H9 (cell line): ENCODE results near the gene CHGA. TPM values are rescaled to one million over a fixed set of nuclear protein-coding genes. Genes with fewer than 3 reads are reported as not detected.

ENCODE experiments used
- DNase-seq: peaks from one replicate; pipeline ENCODE4 v3.0.0-alpha.2; 2017
- H2AFZ ChIP-seq: one replicate; pipeline ENCODE4 v1.6.1; 2013; ENCODE audit warnings: mild to moderate bottlenecking, low read length, control low read depth, moderate library complexity
- H2AK5ac ChIP-seq: 2 replicates; pipeline ENCODE4 v1.6.1; 2013; ENCODE audit warnings: low read length, control low read depth, mixed read lengths; ENCODE audit not compliant: insufficient read length
- H2BK120ac ChIP-seq: one replicate; pipeline ENCODE4 v1.6.1; 2013; ENCODE audit warnings: low read depth, mild to moderate bottlenecking, low read length, control low read depth, inconsistent platforms; ENCODE audit not compliant: poor library complexity, severe bottlenecking
- H2BK12ac ChIP-seq: 2 replicates; pipeline ENCODE4 v1.6.1; 2013; ENCODE audit warnings: low read length, control low read depth, mixed read lengths, low read depth; ENCODE audit not compliant: insufficient read length
- H2BK15ac ChIP-seq: 2 replicates; pipeline ENCODE4 v1.6.1; 2013; ENCODE audit warnings: low read depth, low read length, control low read depth
- H2BK20ac ChIP-seq: one replicate; pipeline ENCODE4 v1.6.1; 2013; ENCODE audit warnings: low read depth, mild to moderate bottlenecking, low read length, control low read depth, inconsistent platforms; ENCODE audit not compliant: poor library complexity, severe bottlenecking
- H2BK5ac ChIP-seq: 2 replicates; pipeline ENCODE4 v1.6.1; 2013; ENCODE audit warnings: low read length, control low read depth, mixed read lengths; ENCODE audit not compliant: insufficient read length
- H3K14ac ChIP-seq: 2 replicates; pipeline ENCODE4 v1.6.1; 2013; ENCODE audit warnings: low read length, control low read depth; ENCODE audit not compliant: insufficient read depth
- H3K18ac ChIP-seq: 2 replicates; pipeline ENCODE4 v1.6.1; 2013; ENCODE audit warnings: low read depth, mild to moderate bottlenecking, mixed read lengths, low read length, control low read depth; ENCODE audit not compliant: insufficient read length
- H3K23ac ChIP-seq: 2 replicates; pipeline ENCODE4 v1.6.1; 2013; ENCODE audit warnings: low read length, control low read depth, mixed read lengths, low read depth; ENCODE audit not compliant: insufficient read length
- H3K23me2 ChIP-seq: 2 replicates; pipeline ENCODE4 v1.6.1; 2013; ENCODE audit warnings: low read depth, mild to moderate bottlenecking, mixed read lengths, low read length, control low read depth; ENCODE audit not compliant: insufficient read length, poor library complexity, severe bottlenecking
- H3K27ac ChIP-seq: 2 replicates; pipeline ENCODE4 v1.5.1; 2013; ENCODE audit warnings: low read length, control low read depth, mixed read lengths, low read depth; ENCODE audit not compliant: insufficient read length
- H3K27me3 ChIP-seq: 2 replicates; pipeline ENCODE4 v1.6.1; 2013; ENCODE audit warnings: low read length, control low read depth, inconsistent platforms; ENCODE audit not compliant: insufficient read depth
- H3K4ac ChIP-seq: 2 replicates; pipeline ENCODE4 v1.6.1; 2013; ENCODE audit warnings: low read depth, mild to moderate bottlenecking, control low read depth, inconsistent platforms, low read length, moderate library complexity
- H3K4me1 ChIP-seq: 2 replicates; pipeline ENCODE4 v1.6.1; 2013; ENCODE audit warnings: low read length, control low read depth, inconsistent platforms; ENCODE audit not compliant: insufficient read depth
- H3K4me2 ChIP-seq: 2 replicates; pipeline ENCODE4 v1.6.1; 2013; ENCODE audit warnings: low read length, control low read depth, mixed read lengths; ENCODE audit not compliant: insufficient read length, insufficient read depth
- H3K56ac ChIP-seq: 2 replicates; pipeline ENCODE4 v1.6.1; 2013; ENCODE audit warnings: low read depth, mild to moderate bottlenecking, mixed read lengths, low read length, control low read depth; ENCODE audit not compliant: insufficient read length
- H3K79me1 ChIP-seq: 2 replicates; pipeline ENCODE4 v1.6.1; 2013; ENCODE audit warnings: low read depth, mild to moderate bottlenecking, moderate library complexity, low read length, control low read depth, inconsistent platforms; ENCODE audit not compliant: insufficient read depth, poor library complexity, severe bottlenecking
- H3K79me2 ChIP-seq: 2 replicates; pipeline ENCODE4 v1.6.1; 2013; ENCODE audit warnings: low read length, control low read depth, inconsistent platforms; ENCODE audit not compliant: insufficient read depth
- H3K9ac ChIP-seq: 2 replicates; pipeline ENCODE4 v1.6.1; 2013; ENCODE audit warnings: low read length, control low read depth, mixed read lengths; ENCODE audit not compliant: insufficient read length; ENCODE audit errors: extremely low read depth
- H3K9me3 ChIP-seq: one replicate; pipeline ENCODE4 v1.6.1; 2013; ENCODE audit warnings: low read depth, low read length, inconsistent platforms; ENCODE audit not compliant: control insufficient read depth
- H3T11ph ChIP-seq: one replicate; pipeline ENCODE4 v1.6.1; 2013; ENCODE audit warnings: mild to moderate bottlenecking, low read length, control low read depth, inconsistent platforms
- H4K20me1 ChIP-seq: one replicate; pipeline ENCODE4 v1.6.1; 2013; ENCODE audit not compliant: control insufficient read depth, insufficient read length, insufficient read depth
- H4K5ac ChIP-seq: 2 replicates; pipeline ENCODE4 v1.6.1; 2013; ENCODE audit warnings: low read depth, mild to moderate bottlenecking, mixed read lengths, low read length, control low read depth; ENCODE audit not compliant: insufficient read length
- H4K8ac ChIP-seq: replicated peaks from 2 replicates; pipeline ENCODE4 v1.6.1; 2013; ENCODE audit warnings: low read length, control low read depth, mixed read lengths, low read depth; ENCODE audit not compliant: insufficient read length
- H4K91ac ChIP-seq: 2 replicates; pipeline ENCODE4 v1.6.1; 2013; ENCODE audit warnings: low read depth, mild to moderate bottlenecking, moderate library complexity, mixed read lengths, low read length, control low read depth; ENCODE audit not compliant: insufficient read length
- H3K27ac Mint-ChIP-seq, 3 experiments: 2 replicates in 2 of 3; 3 replicates in 1 of 3; pipeline ENCODE4 v1.8.0; 2020 to 2021; ENCODE audit warnings: mixed read lengths in 3 of 3, mild to moderate bottlenecking in 1 of 3, moderate library complexity in 1 of 3
- H3K27me3 Mint-ChIP-seq: 2 replicates; pipeline ENCODE4 v1.8.0; 2021; ENCODE audit warnings: low read depth, mild to moderate bottlenecking, moderate library complexity, mixed read lengths
- H3K36me3 Mint-ChIP-seq, 3 experiments: 2 replicates in 2 of 3; 3 replicates in 1 of 3; pipeline ENCODE4 v1.8.0; 2020 to 2021; ENCODE audit warnings: low read depth in 3 of 3, mixed read lengths in 3 of 3; ENCODE audit not compliant: insufficient read depth in 1 of 3
- H3K4me1 Mint-ChIP-seq, 2 experiments: 2 replicates each; pipeline ENCODE4 v1.8.0; 2020; ENCODE audit warnings: mixed read lengths in 2 of 2
- H3K4me3 Mint-ChIP-seq, 2 experiments: 2 replicates in 1 of 2; 3 replicates in 1 of 2; pipeline ENCODE4 v1.8.0; 2020 to 2021; ENCODE audit warnings: mild to moderate bottlenecking in 2 of 2, mixed read lengths in 2 of 2, moderate library complexity in 1 of 2
- H3K9me3 Mint-ChIP-seq, 2 experiments: 2 replicates in 1 of 2; 3 replicates in 1 of 2; pipeline ENCODE4 v1.8.0; 2020; ENCODE audit warnings: mild to moderate bottlenecking in 2 of 2, mixed read lengths in 2 of 2, moderate library complexity in 1 of 2
- WGBS: extraction: QIAGEN DNeasy Blood & Tissue Kit; methylation state at CpG from one replicate; pipeline ENCODE4 v1.1.7; 2013; ENCODE audit warnings: missing lambda C conversion rate, low lambda C conversion rate, mixed read lengths; ENCODE audit not compliant: insufficient read length; ENCODE audit errors: extremely low coverage; 5-methylcytosine and 5-hydroxymethylcytosine counted together
- total RNA-seq: library from RNA; stranded (reverse); gene quantifications from 2 replicates; pipeline ENCODE4 v1.2.1, GENCODE V29; 2021
- TF ChIP-seq, protein P1 (sequence below): fragments of 200-600 bp; sonication (generic); conservative IDR thresholded peaks from 3 replicates; pipeline ENCODE4 v1.8.0; 2021; ENCODE audit warnings: antibody characterized with exemption, mild to moderate bottlenecking

Gene CHGA
- total RNA-seq, 1 experiment from 2014 or later = 6.7 TPM

DNA sequence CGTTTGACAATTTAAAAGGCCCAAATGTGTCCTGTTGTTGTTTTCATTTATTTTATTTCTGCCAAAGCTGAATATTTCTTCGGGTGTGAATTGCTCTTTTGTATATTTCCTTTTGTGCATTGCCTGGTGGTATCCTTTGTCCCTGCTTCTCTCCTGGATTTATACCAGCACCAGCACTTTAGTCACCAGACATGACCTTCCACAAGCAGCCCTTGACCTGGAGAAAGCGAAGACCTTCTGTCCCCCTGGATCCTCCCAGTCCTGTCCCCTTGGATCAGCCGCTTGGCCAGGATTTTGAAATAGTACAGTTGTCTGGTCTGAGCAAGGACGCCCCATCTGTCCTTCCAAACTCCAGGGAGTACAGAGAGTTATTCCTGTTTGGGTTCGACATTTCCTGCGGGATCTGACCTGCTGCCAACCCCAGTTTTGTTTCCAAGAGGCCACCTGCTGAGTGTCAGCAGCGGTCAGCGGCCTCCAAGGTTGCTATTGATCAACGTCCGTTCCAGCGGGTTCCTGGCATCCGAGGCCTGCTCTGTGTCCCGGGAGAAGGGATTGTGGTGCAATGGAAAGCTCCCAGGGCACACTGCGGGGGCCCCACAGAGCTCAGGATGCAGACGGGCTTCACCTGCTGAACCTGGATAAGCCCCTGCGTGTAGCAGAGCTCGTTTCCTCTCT, 45.1 kb upstream of the CHGA start:
- Histone ChIP-seq H3K27me3 (no peaks in the 10 kb centered on the region), H4K91ac (no peak overlapping the region), H3K4me1 (peaks cover 7% of the 10 kb centered on the region; the same call in 1 of the 2 replicates), H4K20me1 (no peaks in the 10 kb centered on the region), H3K4ac (no peak overlapping the region), H3K27ac (no peak overlapping the region), H3K23me2 (no peaks in the 10 kb centered on the region), H2AK5ac (no peak overlapping the region), H4K8ac (no peak overlapping the region), H2AFZ (no peak overlapping the region), H4K5ac (no peak overlapping the region), H3K14ac (no peak overlapping the region), H3T11ph (no peak overlapping the region), H2BK20ac (no peak overlapping the region), H2BK120ac (no peak overlapping the region), H3K79me1 (no peaks in the 10 kb centered on the region), H2BK12ac (no peak overlapping the region), H2BK5ac (no peak overlapping the region), H2BK15ac (no peak overlapping the region), H3K9ac (no peak overlapping the region), H3K18ac (no peak overlapping the region), H3K4me2 (peak overlapping the region; percentile 31), H3K79me2 (no peaks in the 10 kb centered on the region), H3K56ac (no peak overlapping the region), H3K23ac (no peak overlapping the region), H3K9me3 (no peaks in the 10 kb centered on the region)
- no peaks in the 10 kb centered on the region for H3K9me3 Mint-ChIP-seq
- peak; percentile 56 for DNase-seq
- no peaks in the 10 kb centered on the region for H3K36me3 Mint-ChIP-seq
- peak overlapping the region in 2 of 3 experiments; percentile 5 to 31; a peak in 1 of 7 replicates for H3K27ac Mint-ChIP-seq
- WGBS = no CpG with 5 or more reads among the region's 18 CpGs
- peak overlapping the region in 1 of 2 experiments; percentile 31; a peak in 1 of 5 replicates for H3K4me3 Mint-ChIP-seq
- peaks cover 3% of the 10 kb centered on the region for H3K27me3 Mint-ChIP-seq
- TF ChIP-seq, protein P1, sequence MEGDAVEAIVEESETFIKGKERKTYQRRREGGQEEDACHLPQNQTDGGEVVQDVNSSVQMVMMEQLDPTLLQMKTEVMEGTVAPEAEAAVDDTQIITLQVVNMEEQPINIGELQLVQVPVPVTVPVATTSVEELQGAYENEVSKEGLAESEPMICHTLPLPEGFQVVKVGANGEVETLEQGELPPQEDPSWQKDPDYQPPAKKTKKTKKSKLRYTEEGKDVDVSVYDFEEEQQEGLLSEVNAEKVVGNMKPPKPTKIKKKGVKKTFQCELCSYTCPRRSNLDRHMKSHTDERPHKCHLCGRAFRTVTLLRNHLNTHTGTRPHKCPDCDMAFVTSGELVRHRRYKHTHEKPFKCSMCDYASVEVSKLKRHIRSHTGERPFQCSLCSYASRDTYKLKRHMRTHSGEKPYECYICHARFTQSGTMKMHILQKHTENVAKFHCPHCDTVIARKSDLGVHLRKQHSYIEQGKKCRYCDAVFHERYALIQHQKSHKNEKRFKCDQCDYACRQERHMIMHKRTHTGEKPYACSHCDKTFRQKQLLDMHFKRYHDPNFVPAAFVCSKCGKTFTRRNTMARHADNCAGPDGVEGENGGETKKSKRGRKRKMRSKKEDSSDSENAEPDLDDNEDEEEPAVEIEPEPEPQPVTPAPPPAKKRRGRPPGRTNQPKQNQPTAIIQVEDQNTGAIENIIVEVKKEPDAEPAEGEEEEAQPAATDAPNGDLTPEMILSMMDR = no peak
- H3K4me1 Mint-ChIP-seq = peaks cover 17 to 21% of the 10 kb centered on the region in 2 experiments
